Uterine smooth muscle cell (primary cell): ENCODE results near the gene ZNF235. TPM values are rescaled to one million over a fixed set of nuclear protein-coding genes. Genes with fewer than 3 reads are reported as not detected.

Experiments
- total RNA-seq: library from RNA; depleted of rRNA; stranded (reverse); fragments of >200 nt; gene quantifications from 2 replicates; pipeline ENCODE4 v1.2.3, GENCODE V29; 2014

The ZNF235 gene
- 2.4 and 3.2 TPM in 2 replicates for total RNA-seq

GRCh38 chr19:44304659-44305193 lies at the start of gene ZNF235:
Gene ZNF235, minus strand, starts transcription at chr19:44305025. Its CDS starts 1,621 bp downstream, at chr19:44303404.

Other genes starting within 250 kb of the ZNF235 start
- gene ZNF284, start 232.9 kb downstream of the ZNF235 start, total RNA-seq = 2.4 and 2.9 TPM in 2 replicates
- gene ZNF224, start 210.7 kb downstream of the ZNF235 start, total RNA-seq = 20.5 and 21.2 TPM in 2 replicates
- gene ZNF225, start 191.6 kb downstream of the ZNF235 start, total RNA-seq = 5.9 and 6.7 TPM in 2 replicates
- 12.3 and 14.6 TPM in 2 replicates for gene ZNF234, start 163.5 kb downstream of the ZNF235 start, total RNA-seq
- 14.6 and 16.6 TPM in 2 replicates for gene ZNF226, start 139.9 kb downstream of the ZNF235 start, total RNA-seq
- 19.3 and 20.5 TPM in 2 replicates for gene ZNF227, start 92.5 kb downstream of the ZNF235 start, total RNA-seq
- 0.55 and 0.87 TPM in 2 replicates for gene ZNF233, start 45.1 kb downstream of the ZNF235 start, total RNA-seq
- gene ZNF112, start 51.7 kb upstream of the ZNF235 start, total RNA-seq = 7.6 and 7.9 TPM in 2 replicates
- 3.1 and 6.6 TPM in 2 replicates for gene ZNF285, start 96.6 kb upstream of the ZNF235 start, total RNA-seq
- gene ZNF229, start 143.4 kb upstream of the ZNF235 start, total RNA-seq = 8.5 and 11.0 TPM in 2 replicates
- 7.6 and 12.7 TPM in 2 replicates for gene ZNF180, start 195.5 kb upstream of the ZNF235 start, total RNA-seq
- not detected in 2 replicates for gene CEACAM20, start 224.7 kb upstream of the ZNF235 start, total RNA-seq